Activated gamma-delta T cell (primary cell): ENCODE results near the gene TMEM53.
A peak's percentile ranks its signal among the peaks of the same experiment; 100 is the strongest.
"Not testable (repeated sequence)": the region's sequence is repeated elsewhere in the genome, so short reads cannot be mapped to it uniquely, and the experiment has no call there.

ENCODE experiments used
- DNase-seq: peaks from one replicate; lab custom pipeline; 2025; lab: John Stamatoyannopoulos, UW

The TMEM53 gene

GRCh38 chr1:44672961-44673674 is 1.2 kb downstream of the TMEM53 start:
- no peak for DNase-seq

GRCh38 chr1:44672254-44672955 is 1.9 kb downstream of the TMEM53 start:
- no peak for DNase-seq

GRCh38 chr1:44670751-44671640 is 3.3 kb downstream of the TMEM53 start:
- no peak for DNase-seq

- not testable (repeated sequence) for DNase-seq
These were observed 7.6 kb downstream of the TMEM53 start for GRCh38 chr1:44666719-44667118.

- no peak for DNase-seq
These were observed 9.4 kb downstream of the TMEM53 start for GRCh38 chr1:44664730-44665370.

GRCh38 chr1:44663417-44663816 is 10.9 kb downstream of the TMEM53 start:
- no peak for DNase-seq

- no peak for DNase-seq
These were observed 11.6 kb downstream of the TMEM53 start for GRCh38 chr1:44662683-44663030.

- no peak for DNase-seq
These were observed 12.2 kb downstream of the TMEM53 start for GRCh38 chr1:44661781-44662682.

GRCh38 chr1:44660176-44660575 is 14.1 kb downstream of the TMEM53 start:
- DNase-seq = no peak

- DNase-seq = no peak
These were observed 14.7 kb downstream of the TMEM53 start for GRCh38 chr1:44659566-44659965.

- no peak for DNase-seq
These were observed 18.7 kb downstream of the TMEM53 start for GRCh38 chr1:44655609-44656008.

GRCh38 chr1:44654621-44655187 is 19.6 kb downstream of the TMEM53 start:
- no peak for DNase-seq

- DNase-seq = no peak
These were observed 20.9 kb downstream of the TMEM53 start for GRCh38 chr1:44653107-44653964.

- peak; percentile 29 for DNase-seq
These were observed 21.7 kb downstream of the TMEM53 start for GRCh38 chr1:44652445-44653106.

- no peak for DNase-seq
These were observed 23.2 kb downstream of the TMEM53 start for GRCh38 chr1:44651069-44651468.

GRCh38 chr1:44650159-44650831 is 24.0 kb downstream of the TMEM53 start:
- no peak for DNase-seq

GRCh38 chr1:44649788-44650158 is 24.5 kb downstream of the TMEM53 start:
- no peak for DNase-seq

GRCh38 chr1:44648529-44649250 is 25.6 kb downstream of the TMEM53 start:
- DNase-seq = no peak
